GM13977 (cell line): ENCODE data around the gene TEAD1.

Experiments
- DNase-seq: peaks from one replicate; pipeline ENCODE4 v3.0.0; 2012; ENCODE audit warnings: low spot score
- CTCF ChIP-seq: IDR thresholded peaks from 2 replicates; pipeline ENCODE4 v1.5.1; 2012; ENCODE audit warnings: mild to moderate bottlenecking, control low read depth; ENCODE audit not compliant: insufficient read depth; ENCODE audit errors: extremely low read depth, missing control alignments
- in situ Hi-C: fragments of 300-500 bp; cut with MboI; formaldehyde crosslinking; loops from one replicate; pipeline ENCODE4 v1.12.0; 2022; ENCODE audit warnings: low sequenced_read_pairs, low pct_unique_long_range_greater_than_20kb, mixed read lengths, inconsistent platforms; ENCODE audit not compliant: unreplicated experiment

Gene TEAD1

DNA sequence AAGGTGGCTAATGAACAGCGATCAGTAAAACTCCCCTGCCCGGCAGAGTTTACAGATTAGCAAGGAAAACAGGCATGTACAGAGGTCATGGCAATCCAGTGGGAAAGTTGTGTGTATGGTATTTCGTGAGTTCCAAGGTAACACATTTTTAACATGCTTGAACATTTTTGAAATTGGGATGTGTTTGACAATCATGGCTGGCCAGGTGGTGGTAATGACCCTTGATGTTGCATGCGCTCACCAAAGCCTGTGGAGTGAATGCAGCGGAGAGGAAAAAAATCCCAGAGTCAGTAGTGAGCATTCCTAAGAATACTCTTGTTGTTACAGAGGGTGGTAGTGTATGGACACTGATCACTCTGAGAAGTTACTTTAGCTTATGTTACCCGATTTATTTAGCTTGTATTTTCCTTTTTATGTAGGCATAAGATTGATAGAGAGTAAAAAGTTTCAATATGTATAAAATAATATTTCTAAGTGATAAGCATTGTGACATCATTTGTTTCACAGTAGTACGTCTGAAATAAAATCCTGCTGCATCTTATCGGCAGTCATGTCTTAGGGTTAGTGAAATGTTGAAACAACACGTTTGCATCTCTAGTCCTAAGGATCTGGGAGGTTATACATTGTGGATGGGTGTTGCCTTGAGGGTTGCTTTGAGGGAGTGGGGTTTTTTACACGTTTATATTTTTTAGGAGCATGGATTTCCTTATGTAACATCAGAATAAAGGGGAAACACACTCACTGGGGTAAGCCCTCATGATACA, 8.7 kb downstream of the TEAD1 start:
- in situ Hi-C loops, result no loop called here

DNA sequence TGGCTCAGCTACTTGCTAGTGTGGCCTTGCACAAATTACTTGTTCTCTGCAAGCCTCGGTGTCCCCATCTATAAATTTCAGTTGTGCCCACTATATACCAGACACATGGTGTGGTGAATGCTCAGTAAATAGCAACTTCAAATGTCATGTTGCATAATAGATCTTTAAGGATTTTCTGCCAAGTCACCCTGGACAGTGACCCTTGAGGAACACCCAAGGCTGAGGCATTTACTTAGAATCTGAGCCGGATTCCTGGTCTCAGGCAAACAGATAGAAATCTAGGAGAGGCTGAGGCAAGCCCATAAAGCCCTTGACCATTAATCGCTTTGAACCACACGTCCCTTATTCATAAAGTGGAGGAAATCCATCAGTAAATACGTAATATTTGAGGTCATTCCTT, 9.7 kb downstream of the TEAD1 start:
- DNase-seq, result no peak
- TF ChIP-seq CTCF, result no peak
- in situ Hi-C loops, result no loop called here

More for the DNA sequence above, 8.7 kb downstream of the TEAD1 start:
- no peak for TF ChIP-seq CTCF
- DNase-seq, result no peak

GRCh38 chr11:12684315-12684714, 10.1 kb downstream of the TEAD1 start:
- in situ Hi-C loops, result no loop called here
- no peak for TF ChIP-seq CTCF
- no peak for DNase-seq

GRCh38 chr11:12684816-12685215, 10.6 kb downstream of the TEAD1 start:
- TF ChIP-seq CTCF, result no peak
- no peak for DNase-seq
- in situ Hi-C loops, result no loop called here

DNA sequence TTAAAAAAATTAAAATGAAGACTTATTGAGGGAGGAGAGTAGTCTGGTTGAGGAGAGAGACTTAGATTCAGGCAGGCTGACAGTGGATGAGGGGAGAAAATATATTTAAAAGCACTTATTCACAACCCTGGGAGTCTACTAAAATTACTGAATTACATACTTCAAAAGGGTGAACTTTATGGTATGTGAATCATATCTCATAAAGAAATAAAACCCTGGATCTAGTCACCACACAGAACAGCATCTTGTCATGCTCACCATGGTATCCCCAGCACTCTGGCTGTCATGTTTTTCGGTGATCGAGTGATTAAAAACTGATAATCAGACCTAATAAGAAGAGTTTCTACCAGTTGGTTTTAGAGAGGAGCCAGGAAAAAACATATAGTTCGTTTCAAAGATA, 11.0 kb downstream of the TEAD1 start:
- DNase-seq, result no peak
- in situ Hi-C loops, result no loop called here
- TF ChIP-seq CTCF, result no peak

DNA sequence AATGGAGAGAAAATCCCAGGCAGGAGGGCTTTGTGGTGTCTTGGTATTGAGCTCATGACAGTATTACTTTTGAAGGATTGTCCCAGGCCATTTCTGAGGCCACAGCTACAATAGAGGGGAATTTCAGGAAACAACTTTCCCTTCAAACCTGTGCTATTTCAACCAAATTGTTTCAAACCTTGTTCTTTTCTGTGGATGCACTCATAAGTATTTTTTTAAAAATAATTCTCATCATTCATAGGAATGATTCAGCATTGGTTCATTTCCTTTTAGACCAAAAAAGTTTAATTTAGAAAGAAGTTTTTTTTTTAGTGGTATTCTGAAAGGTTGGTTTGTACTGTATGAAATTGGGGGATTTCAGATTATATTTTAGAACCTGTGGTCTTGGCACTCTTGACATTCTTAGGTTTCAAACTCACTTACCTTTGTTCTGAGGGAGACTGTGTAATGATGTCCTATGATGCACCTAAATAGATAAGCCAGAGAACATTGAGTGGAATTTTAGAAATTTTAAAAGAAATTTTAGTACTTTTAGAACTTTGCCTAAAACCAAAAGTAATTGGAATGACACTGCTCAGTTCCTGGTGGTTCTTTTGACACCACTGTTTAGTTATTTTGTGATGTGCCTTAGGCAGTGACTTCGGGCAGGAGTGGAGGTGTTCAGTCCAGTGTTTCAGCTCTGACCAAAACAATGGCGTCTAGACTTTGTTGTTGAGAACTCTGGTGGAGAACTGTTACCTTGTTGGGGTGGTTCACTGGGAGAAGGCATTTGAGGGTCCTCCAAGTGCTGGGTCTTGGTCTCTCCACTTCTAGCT, 12.2 kb downstream of the TEAD1 start:
- in situ Hi-C loops, result no loop called here
- TF ChIP-seq CTCF, result no peak
- DNase-seq, result no peak
